ENCODE results near the gene ALDH1A3.

DNA sequence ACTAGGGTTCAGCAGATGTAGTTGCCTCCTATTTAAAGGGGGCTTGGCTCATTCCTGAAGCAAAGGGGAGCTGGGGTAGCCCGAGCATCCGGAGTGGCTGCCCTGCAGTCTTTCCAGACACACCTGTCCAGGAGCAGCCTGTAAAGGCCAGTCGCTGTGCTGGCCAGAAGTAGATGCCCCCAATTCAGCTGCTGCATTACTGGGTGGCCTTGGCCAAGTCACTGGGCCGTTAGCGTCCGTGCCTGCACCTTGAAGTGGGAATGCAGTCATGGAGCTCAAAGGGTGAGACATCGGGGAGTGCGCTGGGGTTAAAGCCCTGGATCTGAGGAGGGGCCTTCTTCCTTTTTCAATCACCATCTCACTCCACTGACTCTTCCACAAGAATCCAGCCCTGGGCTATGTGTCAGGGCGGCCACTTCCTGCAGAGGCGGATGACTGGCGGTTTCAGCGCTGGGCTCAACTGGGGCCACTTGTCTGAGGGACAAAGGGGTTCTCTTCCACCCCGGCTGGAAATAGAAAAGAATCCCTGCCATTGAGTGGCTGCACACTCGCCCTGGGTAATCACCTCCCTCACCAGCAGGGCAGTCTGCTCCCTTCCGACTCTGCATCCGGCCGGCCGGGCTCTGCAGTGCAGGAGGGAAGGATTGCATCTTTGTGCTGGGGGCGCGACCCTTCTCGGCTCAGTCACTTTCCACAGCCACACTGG is 11.8 kb downstream of the ALDH1A3 start:
- TF ChIP-seq CTCF (IDR thresholded peaks at IDR 0.05) = no peak
- no peak for TF ChIP-seq EZH2 (IDR thresholded peaks at IDR 0.05; ENCODE audit: borderline replicate concordance, insufficient read depth, low read depth, low read length, poor library complexity, severe bottlenecking)

All from B cell (primary cell).